HG03558 (cell line): Measurements from ENCODE around the gene STK24.

Experiments
- ATAC-seq: cut with Tn5 transposase; IDR thresholded peaks from one replicate; pipeline ENCODE4 v1.9.1; 2021; ENCODE audit warnings: moderate number of reproducible peaks; ENCODE audit not compliant: unreplicated experiment; ENCODE audit errors: extremely low read depth

STK24 gene

GRCh38 chr13:98479496-98480003 is 97.4 kb downstream of the STK24 start:
- no peak for ATAC-seq

DNA sequence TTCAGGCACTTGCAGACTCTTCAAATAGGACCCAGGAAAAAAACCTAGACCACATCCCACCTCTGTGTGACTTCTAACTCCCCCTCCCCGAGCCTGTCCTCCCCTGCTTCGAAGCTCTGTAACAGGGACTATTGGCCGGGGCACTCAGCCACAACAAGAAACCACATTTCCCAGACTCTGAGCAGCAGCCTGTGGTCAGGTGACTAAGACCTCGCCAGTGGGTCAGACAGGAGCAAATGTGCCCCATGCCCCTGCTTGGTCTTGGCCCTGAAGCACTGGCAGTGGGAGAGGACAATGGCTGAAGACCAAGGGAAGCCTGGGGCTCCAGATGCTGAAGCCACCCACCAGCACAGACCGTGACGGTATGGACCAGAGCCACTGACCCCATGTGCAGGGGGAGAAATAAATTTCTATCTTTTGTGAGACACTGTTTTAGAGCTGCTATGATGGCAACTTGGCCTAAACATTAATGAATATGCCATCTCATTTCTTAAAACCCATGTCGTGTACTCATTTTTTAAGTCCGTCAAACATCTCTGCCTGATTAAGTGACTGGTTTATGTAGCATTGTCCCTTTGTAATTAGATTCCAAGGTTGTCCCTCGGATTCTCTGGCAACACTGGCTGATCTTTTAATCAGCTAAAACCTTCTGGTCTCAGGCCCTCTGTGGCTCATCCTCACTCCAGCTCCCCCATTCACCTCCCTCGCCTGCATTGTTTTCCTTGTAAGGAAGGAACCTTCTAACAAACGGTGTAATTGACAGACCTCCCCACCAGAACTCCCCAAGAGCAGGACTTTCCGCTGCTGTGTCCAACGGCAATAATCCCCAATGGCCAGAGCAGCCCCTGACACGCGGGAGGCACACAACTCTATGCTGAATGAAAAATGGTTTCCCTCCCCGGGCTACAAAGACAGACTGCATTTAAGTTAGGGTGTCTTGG is 98.4 kb downstream of the STK24 start:
- peak; percentile 31 for ATAC-seq

- ATAC-seq = peak; percentile 85
These were observed 100.4 kb downstream of the STK24 start for GRCh38 chr13:98476538-98476966.

- peak; percentile 8 for ATAC-seq
These were observed 100.8 kb downstream of the STK24 start for GRCh38 chr13:98476106-98476505.

GRCh38 chr13:98475522-98475921 is 101.4 kb downstream of the STK24 start:
- ATAC-seq = no peak

GRCh38 chr13:98474761-98475160 is 102.1 kb downstream of the STK24 start:
- ATAC-seq = no peak

GRCh38 chr13:98474292-98474691 is 102.6 kb downstream of the STK24 start:
- ATAC-seq = no peak

DNA sequence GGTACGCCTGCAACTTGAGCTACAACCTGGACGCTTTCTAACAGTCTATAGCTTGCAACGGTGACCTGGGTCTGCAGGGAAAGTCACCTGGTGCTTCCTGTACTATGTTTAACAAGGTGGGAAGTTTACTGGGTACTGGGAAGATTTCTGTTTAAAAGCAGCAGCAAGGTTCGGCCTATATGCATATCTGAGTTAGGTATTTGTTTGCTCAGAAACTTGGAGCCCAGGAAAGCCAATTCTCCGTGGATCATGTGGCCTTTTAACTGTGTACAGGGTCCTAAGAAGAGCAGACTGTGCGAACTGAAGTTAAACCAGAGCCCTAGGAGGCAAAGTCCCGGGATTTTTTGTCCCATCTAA is 103.1 kb downstream of the STK24 start:
- no peak for ATAC-seq

DNA sequence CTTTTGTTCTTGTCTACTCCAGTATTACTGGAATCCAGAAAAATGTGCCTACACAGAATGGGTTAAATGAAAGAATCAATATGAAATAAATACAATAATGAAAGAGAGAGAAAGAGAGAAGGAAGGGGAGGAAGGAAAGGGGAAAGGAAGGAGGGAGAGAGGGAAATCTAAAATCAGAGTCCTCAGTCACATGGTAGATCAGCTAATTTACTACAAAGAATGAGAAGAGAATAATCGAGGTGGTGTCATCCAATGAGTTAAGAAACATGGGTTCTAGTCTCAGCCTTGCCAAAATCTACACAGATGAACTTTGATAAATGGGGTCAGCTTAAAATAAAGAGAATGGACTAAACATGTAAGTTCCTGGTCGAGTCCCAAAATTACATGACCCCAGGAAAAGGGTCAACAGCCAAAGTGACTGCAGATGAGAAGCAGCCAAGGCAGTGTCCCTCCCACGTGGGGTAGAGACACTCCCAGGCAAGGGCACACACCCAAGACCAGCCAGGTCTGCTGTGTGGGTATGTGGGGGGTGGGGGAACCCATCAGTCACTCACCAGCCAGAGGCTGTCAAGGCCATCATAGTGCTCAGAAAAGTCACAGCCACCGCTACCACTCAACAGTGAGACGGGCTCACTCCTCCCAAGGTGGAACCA is 103.6 kb downstream of the STK24 start:
- ATAC-seq = no peak

DNA sequence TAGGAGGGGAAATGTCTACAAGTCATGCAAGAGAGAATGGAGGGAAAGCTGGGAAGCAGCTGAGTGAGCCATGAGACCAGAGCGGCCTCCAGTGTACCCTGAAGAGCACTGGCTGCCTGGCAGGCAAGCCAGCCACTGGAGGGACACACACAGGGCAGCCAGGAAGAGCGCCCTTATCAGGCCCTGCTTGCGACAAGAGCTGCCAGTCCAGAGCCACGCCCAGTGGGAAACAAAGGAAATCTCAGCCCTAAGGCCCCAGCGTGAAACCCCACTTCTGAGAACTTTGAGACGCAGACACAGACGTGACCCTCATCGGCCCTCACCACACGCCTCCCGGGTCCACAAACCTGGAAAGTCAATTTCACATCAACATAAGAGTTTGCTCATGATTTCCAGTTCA is 105.0 kb downstream of the STK24 start:
- no peak for ATAC-seq

GRCh38 chr13:98470920-98471319 is 106.0 kb downstream of the STK24 start:
- ATAC-seq = no peak

- no peak for ATAC-seq
These were observed 108.0 kb downstream of the STK24 start for GRCh38 chr13:98468929-98469328.

- no peak for ATAC-seq
These were observed 108.5 kb downstream of the STK24 start for GRCh38 chr13:98468361-98468760.

GRCh38 chr13:98467263-98467985 is 109.5 kb downstream of the STK24 start:
- ATAC-seq = no peak

DNA sequence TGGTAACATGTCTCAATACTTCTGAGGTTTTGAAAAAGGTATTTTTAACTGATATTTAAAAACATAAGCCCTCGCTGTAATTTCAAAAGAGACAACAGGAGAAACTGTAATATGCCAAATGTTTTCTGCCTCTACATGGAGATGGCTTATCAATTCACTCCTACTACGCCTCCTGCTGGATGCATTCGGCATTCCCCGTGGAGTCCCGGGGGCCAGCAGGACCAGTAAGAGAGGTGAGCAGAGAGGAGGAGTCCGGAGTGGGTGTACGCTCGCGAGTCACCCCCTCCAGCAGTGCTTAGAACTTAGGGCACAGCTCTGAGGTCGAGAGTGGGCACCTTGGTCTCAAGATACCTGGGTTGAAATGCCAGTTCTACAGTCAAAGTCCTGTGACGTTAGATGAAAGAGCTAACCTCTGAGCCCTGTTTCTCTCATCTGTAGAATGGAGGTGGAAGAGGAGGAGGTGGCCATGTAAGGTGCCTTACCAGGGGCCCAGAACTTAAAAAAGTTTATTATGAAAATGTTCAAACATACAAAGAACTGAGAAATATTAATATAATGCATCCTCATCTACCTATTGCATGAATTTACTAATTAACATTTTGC is 110.2 kb downstream of the STK24 start:
- ATAC-seq = no peak

DNA sequence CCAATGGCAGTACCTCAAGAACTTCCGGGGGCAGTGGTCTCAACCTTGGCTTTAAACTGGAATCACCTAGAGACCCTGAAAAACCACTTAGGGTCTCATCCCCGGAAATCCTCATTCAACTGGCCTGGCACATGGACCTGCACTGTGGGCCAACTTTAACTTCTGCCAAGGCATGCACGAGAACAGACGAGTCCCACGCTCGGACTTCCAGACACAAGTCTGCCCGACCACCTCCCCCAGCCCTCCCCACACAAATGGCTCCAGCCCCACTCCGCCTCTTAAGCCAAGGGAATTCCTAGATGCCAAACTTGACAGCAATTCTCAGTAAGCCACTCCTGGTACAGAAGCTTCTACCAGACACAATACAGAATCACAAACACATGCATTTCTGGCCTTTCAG is 114.0 kb downstream of the STK24 start:
- ATAC-seq = no peak

GRCh38 chr13:98462241-98462882 is 114.5 kb downstream of the STK24 start:
- no peak for ATAC-seq

DNA sequence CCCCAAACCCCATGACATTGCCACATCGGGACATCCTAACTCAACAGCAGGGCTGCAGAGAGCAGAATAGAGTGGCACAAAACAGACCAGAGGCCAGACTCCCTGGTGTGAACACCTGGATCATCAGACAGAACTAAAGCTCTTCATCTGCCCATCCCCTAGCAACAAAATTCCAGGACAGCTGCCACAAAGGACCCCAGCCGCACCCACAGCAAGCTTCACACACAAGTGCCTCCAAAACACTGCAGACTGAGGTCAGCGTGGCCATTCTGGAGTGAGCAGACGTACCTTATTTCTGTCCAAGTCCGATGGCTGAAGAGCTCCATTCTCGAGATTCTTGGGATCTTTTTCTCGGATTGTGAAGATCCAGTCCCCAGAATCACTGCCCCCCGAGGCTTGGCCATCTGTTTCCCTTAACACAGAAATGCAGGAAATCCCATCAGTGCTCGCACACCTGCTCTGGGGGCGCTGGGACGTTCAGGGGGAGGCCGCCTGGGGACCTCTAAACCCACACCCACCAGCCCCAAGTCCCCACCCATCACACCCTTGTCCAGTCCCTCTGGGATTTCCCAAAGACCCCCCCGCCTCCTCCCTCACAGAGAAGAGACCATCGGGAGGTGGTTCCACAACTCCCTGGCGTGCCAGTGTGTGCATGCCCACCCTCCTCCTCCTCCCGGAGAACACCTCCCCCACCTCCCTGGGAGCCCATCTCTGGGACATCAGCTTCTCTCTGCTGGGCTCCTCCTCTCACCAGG is 115.2 kb downstream of the STK24 start:
- ATAC-seq = no peak

- no peak for ATAC-seq
These were observed 116.4 kb downstream of the STK24 start for GRCh38 chr13:98460516-98460915.
